GM23338 (cell line): Measurements from ENCODE around the gene UBE2R2. TPM values are rescaled to one million over a fixed set of nuclear protein-coding genes. Genes with fewer than 3 reads are reported as not detected.

Experiments
- ATAC-seq: fragments of 200-7000 bp; cut with Tn5 transposase; 3 replicates; pipeline ENCODE4 v1.9.1; 2020
- DNase-seq: peaks from one replicate; pipeline ENCODE4 v3.0.0-alpha.2; 2015; ENCODE audit warnings: low spot score
- H2AFZ ChIP-seq: fragments of 200-600 bp; sonication (generic); 2 replicates; pipeline ENCODE4 v1.8.0; 2016; ENCODE audit warnings: antibody characterized with exemption, mild to moderate bottlenecking, moderate library complexity
- H3F3A ChIP-seq: fragments of 200-600 bp; sonication (generic); replicated peaks from 2 replicates; pipeline ENCODE4 v1.8.0; 2017; ENCODE audit warnings: antibody characterized with exemption, mixed run types, low read depth
- H3K27ac ChIP-seq: fragments of 200-600 bp; sonication (generic); 2 replicates; pipeline ENCODE4 v1.6.1; 2016; ENCODE audit warnings: low read depth
- H3K27me3 ChIP-seq: fragments of 200-600 bp; sonication (generic); 2 replicates; pipeline ENCODE4 v1.8.0; 2016; ENCODE audit warnings: mild to moderate bottlenecking, mixed run types, moderate library complexity; ENCODE audit not compliant: insufficient read depth
- H3K36me3 ChIP-seq: fragments of 200-600 bp; sonication (generic); 2 replicates; pipeline ENCODE4 v1.8.0; 2016; ENCODE audit warnings: mild to moderate bottlenecking; ENCODE audit not compliant: insufficient read depth
- H3K4me1 ChIP-seq: fragments of 200-600 bp; sonication (generic); 2 replicates; pipeline ENCODE4 v1.8.0; 2016; ENCODE audit warnings: mild to moderate bottlenecking, moderate library complexity; ENCODE audit not compliant: insufficient read depth
- H3K4me2 ChIP-seq: fragments of 200-600 bp; sonication (generic); 2 replicates; pipeline ENCODE4 v1.7.1; 2017; ENCODE audit warnings: mixed run types
- H3K4me3 ChIP-seq: fragments of 200-600 bp; sonication (generic); 2 replicates; pipeline ENCODE4 v1.6.1; 2016; ENCODE audit warnings: mixed run types
- H3K79me2 ChIP-seq: fragments of 200-600 bp; sonication (generic); replicated peaks from 2 replicates; pipeline ENCODE4 v1.8.0; 2017; ENCODE audit warnings: mild to moderate bottlenecking; ENCODE audit not compliant: insufficient read depth
- H3K9me2 ChIP-seq: fragments of 200-600 bp; sonication (generic); 2 replicates; pipeline ENCODE4 v1.8.0; 2017; ENCODE audit not compliant: insufficient read depth
- H4K20me1 ChIP-seq: fragments of 200-600 bp; sonication (generic); replicated peaks from 2 replicates; pipeline ENCODE4 v1.8.0; 2017; ENCODE audit warnings: mild to moderate bottlenecking; ENCODE audit not compliant: insufficient read depth
- H3K27ac Mint-ChIP-seq: 2 replicates; pipeline ENCODE4 v1.8.0; 2020; ENCODE audit warnings: inconsistent platforms, mild to moderate bottlenecking, moderate library complexity, mixed read lengths
- H3K27me3 Mint-ChIP-seq: 3 replicates; pipeline ENCODE4 v1.8.0; 2022; ENCODE audit warnings: low read depth, mild to moderate bottlenecking, moderate library complexity, mixed read lengths, inconsistent platforms; ENCODE audit not compliant: insufficient read depth, poor library complexity
- H3K36me3 Mint-ChIP-seq: 3 replicates; pipeline ENCODE4 v1.8.0; 2021; ENCODE audit warnings: low read depth, mild to moderate bottlenecking, inconsistent platforms, moderate library complexity, mixed read lengths
- H3K4me1 Mint-ChIP-seq: 3 replicates; pipeline ENCODE4 v1.8.0; 2020; ENCODE audit warnings: mild to moderate bottlenecking, inconsistent platforms, mixed read lengths
- H3K4me3 Mint-ChIP-seq: 3 replicates; pipeline ENCODE4 v1.8.0; 2021; ENCODE audit warnings: moderate library complexity, mild to moderate bottlenecking, inconsistent platforms, mixed read lengths
- H3K9me3 Mint-ChIP-seq: 3 replicates; pipeline ENCODE4 v1.8.0; 2020; ENCODE audit warnings: moderate library complexity, mild to moderate bottlenecking, inconsistent platforms, mixed read lengths
- CREB1 ChIP-seq: fragments of 250-450 bp; sonication (Bioruptor Pico); IDR thresholded peaks from 2 replicates; pipeline ENCODE4 v1.5.0; 2020; ENCODE audit warnings: low read depth, mild to moderate bottlenecking, moderate library complexity
- EZH2 ChIP-seq: fragments of 200-600 bp; sonication (generic); IDR thresholded peaks from one replicate; pipeline ENCODE4 v1.8.0; 2017; ENCODE audit warnings: antibody characterized with exemption, mild to moderate bottlenecking, low read depth; ENCODE audit not compliant: unreplicated experiment
- EZH2phosphoT487 ChIP-seq: fragments of 200-600 bp; sonication (generic); IDR thresholded peaks from one replicate; pipeline ENCODE4 v1.8.1; 2018; ENCODE audit warnings: antibody characterized with exemption; ENCODE audit not compliant: unreplicated experiment
- JUNB ChIP-seq: IDR thresholded peaks from one replicate; pipeline ENCODE4 v1.6.1; 2016; ENCODE audit warnings: antibody characterized with exemption; ENCODE audit not compliant: unreplicated experiment
- NANOG ChIP-seq: IDR thresholded peaks from 2 replicates; pipeline ENCODE4 v1.6.1; 2016; ENCODE audit warnings: antibody characterized with exemption, borderline replicate concordance
- POLR2AphosphoS5 ChIP-seq: IDR thresholded peaks from 2 replicates; pipeline ENCODE4 v1.6.1; 2016; ENCODE audit warnings: antibody characterized with exemption, low read depth
- REST ChIP-seq: IDR thresholded peaks from one replicate; pipeline ENCODE4 v1.6.1; 2018; ENCODE audit warnings: antibody characterized with exemption; ENCODE audit not compliant: unreplicated experiment
- STAT1 ChIP-seq: IDR thresholded peaks from one replicate; pipeline ENCODE4 v1.6.1; 2016; ENCODE audit warnings: antibody characterized with exemption; ENCODE audit not compliant: unreplicated experiment
- ZNF114 ChIP-seq: fragments of 250-450 bp; sonication (Bioruptor Pico); IDR thresholded peaks from 2 replicates; pipeline ENCODE4 v1.5.0; 2020; ENCODE audit warnings: mild to moderate bottlenecking, moderate library complexity
- ZNF331 ChIP-seq: fragments of 250-450 bp; sonication (Bioruptor Pico); IDR thresholded peaks from 2 replicates; pipeline ENCODE4 v1.5.0; 2020; ENCODE audit warnings: low read depth, mild to moderate bottlenecking, moderate library complexity
- polyA plus RNA-seq: library from polyadenylated mRNA; unstranded; fragments of >200 nt; fragmentation: Nextera tagmentation; extraction: Ambion mirVana; gene quantifications from 2 replicates; pipeline ENCODE4 v1.2.1, GENCODE V29; 2016
- total RNA-seq: library from RNA; depleted of rRNA; stranded (reverse); fragments of >200 nt; shearing (Covaris generic); gene quantifications from 2 replicates; pipeline ENCODE4 v1.2.3, GENCODE V29; 2014
- TF ChIP-seq, protein P1 (sequence below): fragments of 250-450 bp; sonication (Bioruptor Pico); IDR thresholded peaks from 2 replicates; pipeline ENCODE4 v1.5.0; 2020; ENCODE audit warnings: mild to moderate bottlenecking, moderate library complexity
- TF ChIP-seq, protein P2 (sequence below): IDR thresholded peaks from 2 replicates; pipeline ENCODE4 v1.6.1; 2016; ENCODE audit warnings: antibody characterized with exemption
- TF ChIP-seq, protein P3 (sequence below), 2 experiments: fragments of 200-600 bp in 1 of 2; sonication (generic) in 1 of 2; conservative IDR thresholded peaks; 2 replicates each; pipeline versions ENCODE4 v1.5.1 to v1.6.1; 2016 to 2017; ENCODE audit warnings: antibody characterized with exemption in 2 of 2, low read depth in 2 of 2, mild to moderate bottlenecking in 2 of 2, moderate library complexity in 1 of 2

UBE2R2 gene
- total and polyA plus RNA-seq, 2 experiments from 2014 or later: 23.4 to 32.5 TPM

- Histone ChIP-seq H3K27ac (no peak overlapping the region), H3K4me3 (no peak overlapping the region), H3K4me2 (no peak overlapping the region), H4K20me1 (peaks cover 16% of the 10 kb centered on the region), H3K4me1 (peaks cover 8% of the 10 kb centered on the region; the same call in 1 of the 2 replicates), H2AFZ (no peak overlapping the region), H3F3A (no peaks in the 10 kb centered on the region), H3K79me2 (peaks cover 80% of the 10 kb centered on the region), H3K27me3 (no peaks in the 10 kb centered on the region), H3K9me2 (no peaks in the 10 kb centered on the region), H3K36me3 (no peaks in the 10 kb centered on the region; the same call in 1 of the 2 replicates)
- H3K4me1 Mint-ChIP-seq: peaks cover 10% of the 10 kb centered on the region; the same call in 2 of the 3 replicates
- TF ChIP-seq CREB1 (CRISPR knock-in tag) (no peak), REST (no peak), STAT1 (no peak), EZH2 (no peak), NANOG (no peak), EZH2phosphoT487 (no peak), JUNB (no peak), ZNF331 (CRISPR knock-in tag) (no peak), POLR2AphosphoS5 (no peak), ZNF114 (CRISPR knock-in tag) (no peak)
- TF ChIP-seq, protein P1, sequence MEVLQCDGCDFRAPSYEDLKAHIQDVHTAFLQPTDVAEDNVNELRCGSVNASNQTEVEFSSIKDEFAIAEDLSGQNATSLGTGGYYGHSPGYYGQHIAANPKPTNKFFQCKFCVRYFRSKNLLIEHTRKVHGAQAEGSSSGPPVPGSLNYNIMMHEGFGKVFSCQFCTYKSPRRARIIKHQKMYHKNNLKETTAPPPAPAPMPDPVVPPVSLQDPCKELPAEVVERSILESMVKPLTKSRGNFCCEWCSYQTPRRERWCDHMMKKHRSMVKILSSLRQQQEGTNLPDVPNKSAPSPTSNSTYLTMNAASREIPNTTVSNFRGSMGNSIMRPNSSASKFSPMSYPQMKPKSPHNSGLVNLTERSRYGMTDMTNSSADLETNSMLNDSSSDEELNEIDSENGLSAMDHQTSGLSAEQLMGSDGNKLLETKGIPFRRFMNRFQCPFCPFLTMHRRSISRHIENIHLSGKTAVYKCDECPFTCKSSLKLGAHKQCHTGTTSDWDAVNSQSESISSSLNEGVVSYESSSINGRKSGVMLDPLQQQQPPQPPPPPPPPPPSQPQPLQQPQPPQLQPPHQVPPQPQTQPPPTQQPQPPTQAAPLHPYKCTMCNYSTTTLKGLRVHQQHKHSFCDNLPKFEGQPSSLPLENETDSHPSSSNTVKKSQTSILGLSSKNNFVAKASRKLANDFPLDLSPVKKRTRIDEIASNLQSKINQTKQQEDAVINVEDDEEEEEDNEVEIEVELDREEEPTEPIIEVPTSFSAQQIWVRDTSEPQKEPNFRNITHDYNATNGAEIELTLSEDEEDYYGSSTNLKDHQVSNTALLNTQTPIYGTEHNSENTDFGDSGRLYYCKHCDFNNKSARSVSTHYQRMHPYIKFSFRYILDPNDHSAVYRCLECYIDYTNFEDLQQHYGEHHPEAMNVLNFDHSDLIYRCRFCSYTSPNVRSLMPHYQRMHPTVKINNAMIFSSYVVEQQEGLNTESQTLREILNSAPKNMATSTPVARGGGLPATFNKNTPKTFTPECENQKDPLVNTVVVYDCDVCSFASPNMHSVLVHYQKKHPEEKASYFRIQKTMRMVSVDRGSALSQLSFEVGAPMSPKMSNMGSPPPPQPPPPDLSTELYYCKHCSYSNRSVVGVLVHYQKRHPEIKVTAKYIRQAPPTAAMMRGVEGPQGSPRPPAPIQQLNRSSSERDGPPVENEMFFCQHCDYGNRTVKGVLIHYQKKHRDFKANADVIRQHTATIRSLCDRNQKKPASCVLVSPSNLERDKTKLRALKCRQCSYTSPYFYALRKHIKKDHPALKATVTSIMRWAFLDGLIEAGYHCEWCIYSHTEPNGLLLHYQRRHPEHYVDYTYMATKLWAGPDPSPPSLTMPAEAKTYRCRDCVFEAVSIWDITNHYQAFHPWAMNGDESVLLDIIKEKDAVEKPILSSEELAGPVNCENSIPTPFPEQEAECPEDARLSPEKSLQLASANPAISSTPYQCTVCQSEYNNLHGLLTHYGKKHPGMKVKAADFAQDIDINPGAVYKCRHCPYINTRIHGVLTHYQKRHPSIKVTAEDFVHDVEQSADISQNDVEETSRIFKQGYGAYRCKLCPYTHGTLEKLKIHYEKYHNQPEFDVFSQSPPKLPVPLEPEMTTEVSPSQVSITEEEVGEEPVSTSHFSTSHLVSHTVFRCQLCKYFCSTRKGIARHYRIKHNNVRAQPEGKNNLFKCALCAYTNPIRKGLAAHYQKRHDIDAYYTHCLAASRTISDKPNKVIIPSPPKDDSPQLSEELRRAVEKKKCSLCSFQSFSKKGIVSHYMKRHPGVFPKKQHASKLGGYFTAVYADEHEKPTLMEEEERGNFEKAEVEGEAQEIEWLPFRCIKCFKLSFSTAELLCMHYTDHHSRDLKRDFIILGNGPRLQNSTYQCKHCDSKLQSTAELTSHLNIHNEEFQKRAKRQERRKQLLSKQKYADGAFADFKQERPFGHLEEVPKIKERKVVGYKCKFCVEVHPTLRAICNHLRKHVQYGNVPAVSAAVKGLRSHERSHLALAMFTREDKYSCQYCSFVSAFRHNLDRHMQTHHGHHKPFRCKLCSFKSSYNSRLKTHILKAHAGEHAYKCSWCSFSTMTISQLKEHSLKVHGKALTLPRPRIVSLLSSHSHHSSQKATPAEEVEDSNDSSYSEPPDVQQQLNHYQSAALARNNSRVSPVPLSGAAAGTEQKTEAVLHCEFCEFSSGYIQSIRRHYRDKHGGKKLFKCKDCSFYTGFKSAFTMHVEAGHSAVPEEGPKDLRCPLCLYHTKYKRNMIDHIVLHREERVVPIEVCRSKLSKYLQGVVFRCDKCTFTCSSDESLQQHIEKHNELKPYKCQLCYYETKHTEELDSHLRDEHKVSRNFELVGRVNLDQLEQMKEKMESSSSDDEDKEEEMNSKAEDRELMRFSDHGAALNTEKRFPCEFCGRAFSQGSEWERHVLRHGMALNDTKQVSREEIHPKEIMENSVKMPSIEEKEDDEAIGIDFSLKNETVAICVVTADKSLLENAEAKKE (CRISPR knock-in tag): no peak
- TF ChIP-seq, protein P2, sequence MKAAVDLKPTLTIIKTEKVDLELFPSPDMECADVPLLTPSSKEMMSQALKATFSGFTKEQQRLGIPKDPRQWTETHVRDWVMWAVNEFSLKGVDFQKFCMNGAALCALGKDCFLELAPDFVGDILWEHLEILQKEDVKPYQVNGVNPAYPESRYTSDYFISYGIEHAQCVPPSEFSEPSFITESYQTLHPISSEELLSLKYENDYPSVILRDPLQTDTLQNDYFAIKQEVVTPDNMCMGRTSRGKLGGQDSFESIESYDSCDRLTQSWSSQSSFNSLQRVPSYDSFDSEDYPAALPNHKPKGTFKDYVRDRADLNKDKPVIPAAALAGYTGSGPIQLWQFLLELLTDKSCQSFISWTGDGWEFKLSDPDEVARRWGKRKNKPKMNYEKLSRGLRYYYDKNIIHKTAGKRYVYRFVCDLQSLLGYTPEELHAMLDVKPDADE: no peak
- TF ChIP-seq, protein P3, sequence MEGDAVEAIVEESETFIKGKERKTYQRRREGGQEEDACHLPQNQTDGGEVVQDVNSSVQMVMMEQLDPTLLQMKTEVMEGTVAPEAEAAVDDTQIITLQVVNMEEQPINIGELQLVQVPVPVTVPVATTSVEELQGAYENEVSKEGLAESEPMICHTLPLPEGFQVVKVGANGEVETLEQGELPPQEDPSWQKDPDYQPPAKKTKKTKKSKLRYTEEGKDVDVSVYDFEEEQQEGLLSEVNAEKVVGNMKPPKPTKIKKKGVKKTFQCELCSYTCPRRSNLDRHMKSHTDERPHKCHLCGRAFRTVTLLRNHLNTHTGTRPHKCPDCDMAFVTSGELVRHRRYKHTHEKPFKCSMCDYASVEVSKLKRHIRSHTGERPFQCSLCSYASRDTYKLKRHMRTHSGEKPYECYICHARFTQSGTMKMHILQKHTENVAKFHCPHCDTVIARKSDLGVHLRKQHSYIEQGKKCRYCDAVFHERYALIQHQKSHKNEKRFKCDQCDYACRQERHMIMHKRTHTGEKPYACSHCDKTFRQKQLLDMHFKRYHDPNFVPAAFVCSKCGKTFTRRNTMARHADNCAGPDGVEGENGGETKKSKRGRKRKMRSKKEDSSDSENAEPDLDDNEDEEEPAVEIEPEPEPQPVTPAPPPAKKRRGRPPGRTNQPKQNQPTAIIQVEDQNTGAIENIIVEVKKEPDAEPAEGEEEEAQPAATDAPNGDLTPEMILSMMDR (conservative IDR thresholded peaks at IDR 0.05; ENCODE audit: low read depth in 2 of 2): no peak
- DNase-seq: no peak
- no peak for ATAC-seq
- H3K27ac Mint-ChIP-seq: no peak overlapping the region
- no peaks in the 10 kb centered on the region for H3K27me3 Mint-ChIP-seq
- H3K36me3 Mint-ChIP-seq: peaks cover 11% of the 10 kb centered on the region
- H3K9me3 Mint-ChIP-seq: no peaks in the 10 kb centered on the region
- no peak overlapping the region for H3K4me3 Mint-ChIP-seq
Observed at GRCh38 chr9:33885948-33886347, 69.0 kb downstream of the UBE2R2 start.
